ENCODE data around the gene PREB.

DNA sequence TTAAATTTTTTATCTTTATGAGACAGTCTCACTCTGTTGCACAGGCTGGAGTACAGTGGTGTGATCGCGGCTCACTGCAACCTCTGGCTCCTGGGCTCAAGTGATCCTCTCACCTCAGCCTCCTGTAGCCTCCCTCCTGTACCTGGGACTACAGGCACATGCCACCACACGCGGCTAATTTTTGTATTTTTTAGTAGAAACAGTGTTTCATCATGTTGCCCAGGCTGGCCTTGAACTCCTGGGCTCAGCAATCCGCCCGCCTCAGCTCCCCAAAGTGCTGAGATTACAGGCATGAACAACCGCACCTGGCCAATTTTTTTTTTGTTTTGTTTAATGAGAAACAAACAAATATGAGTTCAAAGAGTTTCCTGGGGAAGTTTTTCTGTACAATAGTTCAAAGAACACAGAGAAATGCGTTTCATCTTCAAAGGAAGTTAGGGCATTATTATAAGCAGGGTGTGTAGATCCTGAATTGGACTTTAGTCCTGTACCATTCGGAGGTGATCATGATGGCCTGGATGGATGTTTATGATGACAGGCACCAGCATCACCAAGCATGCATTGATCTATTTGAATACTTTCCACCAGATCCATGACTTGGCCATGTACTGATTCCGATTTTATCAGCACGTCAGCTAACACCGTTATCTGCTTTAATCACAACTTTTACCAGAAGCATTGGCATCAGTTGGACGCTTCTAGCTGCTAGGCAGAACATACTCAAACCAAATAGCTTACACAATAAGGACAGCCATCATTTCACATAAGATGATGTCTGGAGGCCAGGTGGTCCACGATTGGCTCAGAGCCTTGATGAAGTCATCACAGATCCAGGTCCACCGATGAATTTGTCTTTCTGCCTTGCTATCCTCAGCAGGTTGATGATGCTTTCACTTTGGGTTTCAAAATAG, 43.3 kb upstream of the PREB start:
- TF ChIP-seq POLR2A (IDR thresholded peaks at IDR 0.05; ENCODE audit: low read length) (no peak), GATA1 (IDR thresholded peaks at IDR 0.05; ENCODE audit: low read depth, low read length) (no peak)

Data from erythroblast (primary cell).